HG03469 (cell line): ENCODE results near the gene PRX.
"Not testable (repeated sequence)": the region's sequence is repeated elsewhere in the genome, so short reads cannot be mapped to it uniquely, and the experiment has no call there.

Experiments used
- ATAC-seq: cut with Tn5 transposase; IDR thresholded peaks from one replicate; pipeline ENCODE4 v1.9.1; 2021; ENCODE audit warnings: mild to moderate bottlenecking, moderate library complexity, moderate number of reproducible peaks; ENCODE audit not compliant: unreplicated experiment

Gene PRX

GRCh38 chr19:40393894-40394815, 19.0 kb downstream of the PRX start:
- no peak for ATAC-seq

- ATAC-seq, result no peak
Measured at GRCh38 chr19:40392894-40393517, 20.2 kb downstream of the PRX start.

GRCh38 chr19:40392123-40392522, 21.1 kb downstream of the PRX start:
- ATAC-seq, result no peak

GRCh38 chr19:40390084-40390742, 23.0 kb downstream of the PRX start, which contains the start of gene HIPK4:
HIPK4 (minus strand) TSS chr19:40390181; CDS start chr19:40389902, 279 bp downstream.
- ATAC-seq, result no peak

GRCh38 chr19:40389404-40390083, 23.6 kb downstream of the PRX start:
- no peak for ATAC-seq

- ATAC-seq, result no peak
Measured at GRCh38 chr19:40388481-40388880, 24.7 kb downstream of the PRX start.

- no peak for ATAC-seq
Measured at GRCh38 chr19:40387155-40387554, 26.0 kb downstream of the PRX start.

GRCh38 chr19:40383668-40384248, 29.4 kb downstream of the PRX start:
- ATAC-seq, result no peak

- no peak for ATAC-seq
Measured at GRCh38 chr19:40381321-40381720, 31.9 kb downstream of the PRX start.

GRCh38 chr19:40380199-40381037, 32.8 kb downstream of the PRX start:
- no peak for ATAC-seq

GRCh38 chr19:40379446-40380198, 33.6 kb downstream of the PRX start:
- ATAC-seq, result no peak

- no peak for ATAC-seq
Measured at GRCh38 chr19:40378509-40378908, 34.7 kb downstream of the PRX start.

GRCh38 chr19:40377876-40378385, 35.2 kb downstream of the PRX start:
- ATAC-seq, result no peak

GRCh38 chr19:40376286-40376862, 36.8 kb downstream of the PRX start:
- no peak for ATAC-seq

- ATAC-seq, result no peak
Measured at GRCh38 chr19:40374084-40374483, 39.1 kb downstream of the PRX start.

GRCh38 chr19:40371802-40372122, 41.4 kb downstream of the PRX start:
- ATAC-seq, result no peak

GRCh38 chr19:40370997-40371801, 42.0 kb downstream of the PRX start:
- ATAC-seq, result no peak

- ATAC-seq, result not testable (repeated sequence)
Measured at GRCh38 chr19:40370253-40370652, 42.9 kb downstream of the PRX start.
